UCSD-AML1 (cell line): Measurements from ENCODE around the gene KDM5C.

Source experiments
- DNase-seq: peaks from one replicate; lab custom pipeline; 2025; ENCODE audit not compliant: unreplicated experiment; lab: John Stamatoyannopoulos, UW

KDM5C gene

GRCh38 chrX:53224860-53225797 lies at the start of gene KDM5C:
Gene KDM5C (minus strand): TSS chrX:53225207. CDS start chrX:53224889, 318 bp downstream.
- peak; percentile 93 for DNase-seq

GRCh38 chrX:53272808-53273337 lies 47.9 kb upstream of the KDM5C start:
- no peak for DNase-seq

GRCh38 chrX:53269536-53270107 lies 44.6 kb upstream of the KDM5C start:
- DNase-seq, result no peak

GRCh38 chrX:53268173-53268572 lies 43.2 kb upstream of the KDM5C start:
- DNase-seq, result no peak

GRCh38 chrX:53266914-53267313 lies 41.9 kb upstream of the KDM5C start:
- no peak for DNase-seq

- no peak for DNase-seq
Observed at GRCh38 chrX:53265771-53266574, 41.0 kb upstream of the KDM5C start.

- no peak for DNase-seq
Observed at GRCh38 chrX:53263597-53264094, 38.6 kb upstream of the KDM5C start.

- DNase-seq, result peak; percentile 45
Observed at GRCh38 chrX:53262918-53263394, 37.9 kb upstream of the KDM5C start.

- no peak for DNase-seq
Observed at GRCh38 chrX:53262189-53262917, 37.3 kb upstream of the KDM5C start.

- DNase-seq, result no peak
Observed at GRCh38 chrX:53261355-53261972, 36.5 kb upstream of the KDM5C start.

- DNase-seq, result no peak
Observed at GRCh38 chrX:53260836-53261235, 35.8 kb upstream of the KDM5C start.

GRCh38 chrX:53257670-53258423 lies 32.8 kb upstream of the KDM5C start:
- no peak for DNase-seq

GRCh38 chrX:53257166-53257565 lies 32.2 kb upstream of the KDM5C start:
- DNase-seq, result no peak

GRCh38 chrX:53256446-53257041 lies 31.5 kb upstream of the KDM5C start:
- no peak for DNase-seq

- no peak for DNase-seq
Observed at GRCh38 chrX:53255738-53256191, 30.8 kb upstream of the KDM5C start.

- no peak for DNase-seq
Observed at GRCh38 chrX:53254570-53255461, 29.8 kb upstream of the KDM5C start.

GRCh38 chrX:53253293-53254020 lies 28.4 kb upstream of the KDM5C start:
- no peak for DNase-seq
